HAP-1 (cell line): ENCODE data around the gene PCDH8.

Source experiments
- DNase-seq, 2 experiments: peaks; one replicate each; pipeline ENCODE4 v3.0.0-alpha.2; 2016 to 2020; ENCODE audit warnings: low spot score in 2 of 2
- H3K27me3 ChIP-seq: fragments of 250-450 bp; sonication (Bioruptor Pico); 2 replicates; pipeline ENCODE4 v1.5.1; 2020; ENCODE audit warnings: low read depth, mild to moderate bottlenecking, moderate library complexity
- H3K36me3 ChIP-seq: fragments of 250-450 bp; sonication (Bioruptor Pico); replicated peaks from 2 replicates; pipeline ENCODE4 v1.5.1; 2020; ENCODE audit warnings: mild to moderate bottlenecking
- H3K4me1 ChIP-seq: fragments of 250-450 bp; sonication (Bioruptor Pico); 2 replicates; pipeline ENCODE4 v1.5.1; 2020; ENCODE audit warnings: mild to moderate bottlenecking
- H3K4me3 ChIP-seq: fragments of 250-450 bp; sonication (Bioruptor Pico); 2 replicates; pipeline ENCODE4 v1.5.1; 2020; ENCODE audit warnings: mild to moderate bottlenecking, moderate library complexity
- H3K9me3 ChIP-seq: fragments of 250-450 bp; sonication (Bioruptor Pico); 2 replicates; pipeline ENCODE4 v1.5.1; 2020; ENCODE audit warnings: mild to moderate bottlenecking, moderate library complexity
- in situ Hi-C: fragments of 300-500 bp; cut with MboI; formaldehyde crosslinking; loops from 3 replicates; pipeline ENCODE4 v1.14.3; 2020; ENCODE audit warnings: low sequenced_read_pairs, inconsistent platforms, mixed read lengths

Gene PCDH8

GRCh38 chr13:52793515-52794061, 54.9 kb downstream of the PCDH8 start:
- Histone ChIP-seq H3K36me3 (no peaks in the 10 kb centered on the region), H3K4me1 (no peaks in the 10 kb centered on the region), H3K27me3 (no peaks in the 10 kb centered on the region), H3K9me3 (no peaks in the 10 kb centered on the region), H3K4me3 (no peak overlapping the region)
- DNase-seq, result no peak
- in situ Hi-C loops, result no loop called here
